Neural progenitor cell (in vitro differentiated cells): Measurements from ENCODE around the gene MOG. TPM values are rescaled to one million over a fixed set of nuclear protein-coding genes. Genes with fewer than 3 reads are reported as not detected.

Source experiments
- DNase-seq: peaks from one replicate; pipeline ENCODE4 v3.0.0-alpha.2; 2016; ENCODE audit warnings: low spot score
- H2AFZ ChIP-seq: fragments of 200-600 bp; sonication (generic); replicated peaks from 2 replicates; pipeline ENCODE4 v1.6.1; 2016; ENCODE audit warnings: antibody characterized with exemption
- H3F3A ChIP-seq: fragments of 200-600 bp; sonication (generic); 2 replicates; pipeline ENCODE4 v1.6.1; 2016; ENCODE audit warnings: antibody characterized with exemption, low read depth
- H3K27ac ChIP-seq: fragments of 200-600 bp; sonication (generic); 2 replicates; pipeline ENCODE4 v1.5.1; 2016; ENCODE audit warnings: mild to moderate bottlenecking
- H3K27me3 ChIP-seq: fragments of 200-600 bp; sonication (generic); 2 replicates; pipeline ENCODE4 v1.6.1; 2016; ENCODE audit warnings: mild to moderate bottlenecking, moderate library complexity
- H3K36me3 ChIP-seq: fragments of 200-600 bp; sonication (generic); 2 replicates; pipeline ENCODE4 v1.5.1; 2016
- H3K4me1 ChIP-seq: fragments of 200-600 bp; sonication (generic); 2 replicates; pipeline ENCODE4 v1.6.1; 2016; ENCODE audit warnings: mixed run types
- H3K4me2 ChIP-seq: fragments of 200-600 bp; sonication (generic); 2 replicates; pipeline ENCODE4 v1.6.1; 2016
- H3K4me3 ChIP-seq: fragments of 200-600 bp; sonication (generic); 2 replicates; pipeline ENCODE4 v1.5.1; 2016
- H3K79me2 ChIP-seq: fragments of 200-600 bp; sonication (generic); 2 replicates; pipeline ENCODE4 v1.6.1; 2016; ENCODE audit warnings: low read depth
- H3K9ac ChIP-seq: fragments of 200-600 bp; sonication (generic); 2 replicates; pipeline ENCODE4 v1.6.1; 2016
- H3K9me3 ChIP-seq: fragments of 200-600 bp; sonication (generic); 2 replicates; pipeline ENCODE4 v1.5.1; 2016; ENCODE audit warnings: low read depth
- H4K20me1 ChIP-seq: fragments of 200-600 bp; sonication (generic); 2 replicates; pipeline ENCODE4 v1.6.1; 2016; ENCODE audit warnings: low read depth
- H3K27ac Mint-ChIP-seq: 3 replicates; pipeline ENCODE4 v1.8.0; 2021; ENCODE audit warnings: mixed read lengths
- H3K27me3 Mint-ChIP-seq: 2 replicates; pipeline ENCODE4 v1.8.0; 2022; ENCODE audit warnings: low read depth, mild to moderate bottlenecking, inconsistent platforms, moderate library complexity, mixed read lengths; ENCODE audit not compliant: insufficient read depth
- H3K36me3 Mint-ChIP-seq: 3 replicates; pipeline ENCODE4 v1.8.0; 2021; ENCODE audit warnings: mixed read lengths
- H3K4me1 Mint-ChIP-seq: 3 replicates; pipeline ENCODE4 v1.8.0; 2021; ENCODE audit warnings: mixed read lengths
- H3K4me3 Mint-ChIP-seq: 3 replicates; pipeline ENCODE4 v1.8.0; 2021; ENCODE audit warnings: mild to moderate bottlenecking, moderate library complexity, mixed read lengths
- H3K9me3 Mint-ChIP-seq: 3 replicates; pipeline ENCODE4 v1.8.0; 2020; ENCODE audit warnings: mixed read lengths
- CTCF ChIP-seq: fragments of 200-600 bp; sonication (generic); IDR thresholded peaks from 2 replicates; pipeline ENCODE4 v1.5.1; 2017; ENCODE audit warnings: antibody characterized with exemption, mild to moderate bottlenecking
- EZH2 ChIP-seq: fragments of 200-600 bp; sonication (generic); IDR thresholded peaks from 2 replicates; pipeline ENCODE4 v1.6.1; 2017; ENCODE audit warnings: antibody characterized with exemption, mild to moderate bottlenecking, moderate library complexity
- EZH2phosphoT487 ChIP-seq: fragments of 200-600 bp; sonication (generic); IDR thresholded peaks from 2 replicates; pipeline ENCODE4 v1.6.1; 2017; ENCODE audit warnings: antibody characterized with exemption
- total RNA-seq: library from RNA; depleted of rRNA; stranded (reverse); fragments of >200 nt; gene quantifications from 2 replicates; pipeline ENCODE4 v1.2.3, GENCODE V29; 2015; ENCODE audit warnings: low replicate concordance

The MOG gene
- total RNA-seq, 1 donor from 2014 or later, result not detected

GRCh38 chr6:29665942-29666825 lies 9.3 kb downstream of the MOG start:
- H3K27ac Mint-ChIP-seq, result no peak overlapping the region
- Histone ChIP-seq H3K4me2 (peak overlapping the region; percentile 62), H3K9me3 (no peaks in the 10 kb centered on the region), H3K9ac (no peak overlapping the region), H3F3A (peaks cover 43% of the 10 kb centered on the region), H4K20me1 (no peaks in the 10 kb centered on the region), H3K79me2 (no peaks in the 10 kb centered on the region), H3K4me1 (peaks cover 44% of the 10 kb centered on the region), H2AFZ (peak overlapping the region; percentile 45), H3K27me3 (no peaks in the 10 kb centered on the region), H3K36me3 (no peaks in the 10 kb centered on the region), H3K4me3 (peak overlapping the region; percentile 10), H3K27ac (peak overlapping the region; percentile 75)
- TF ChIP-seq EZH2phosphoT487 (no peak), EZH2 (no peak), CTCF (no peak)
- no peak for DNase-seq
- H3K9me3 Mint-ChIP-seq, result peaks cover 2% of the 10 kb centered on the region
- H3K4me3 Mint-ChIP-seq, result no peak overlapping the region
- H3K4me1 Mint-ChIP-seq, result peaks cover 9% of the 10 kb centered on the region
- H3K36me3 Mint-ChIP-seq, result no peaks in the 10 kb centered on the region
- H3K27me3 Mint-ChIP-seq, result peaks cover 8% of the 10 kb centered on the region

- no peaks in the 10 kb centered on the region for H3K36me3 ChIP-seq
- H3K4me2 ChIP-seq, result peak overlapping the region; percentile 62
- Mint-ChIP-seq H3K9me3 (no peaks in the 10 kb centered on the region), H3K27me3 (peaks cover 9% of the 10 kb centered on the region), H3K4me1 (peaks cover 7% of the 10 kb centered on the region), H3K36me3 (no peaks in the 10 kb centered on the region), H3K4me3 (no peak overlapping the region), H3K27ac (no peak overlapping the region)
- H3F3A ChIP-seq, result peaks cover 43% of the 10 kb centered on the region
- no peaks in the 10 kb centered on the region for H3K9me3 ChIP-seq
- peaks cover 41% of the 10 kb centered on the region for H3K4me1 ChIP-seq
- no peak overlapping the region for H3K9ac ChIP-seq
- peak overlapping the region; percentile 45 for H2AFZ ChIP-seq
- H3K4me3 ChIP-seq, result peak overlapping the region; percentile 10
- TF ChIP-seq EZH2 (no peak), CTCF (no peak), EZH2phosphoT487 (no peak)
- peak overlapping the region; percentile 75 for H3K27ac ChIP-seq
- DNase-seq, result peak; percentile 13
- no peaks in the 10 kb centered on the region for H3K79me2 ChIP-seq
- no peaks in the 10 kb centered on the region for H4K20me1 ChIP-seq
- H3K27me3 ChIP-seq, result no peaks in the 10 kb centered on the region
These were observed 9.9 kb downstream of the MOG start for GRCh38 chr6:29666826-29667130.

GRCh38 chr6:29667158-29667557 lies 10.3 kb downstream of the MOG start:
- H3K27ac Mint-ChIP-seq, result no peak overlapping the region
- no peaks in the 10 kb centered on the region for H3K36me3 Mint-ChIP-seq
- Histone ChIP-seq H3K4me1 (peaks cover 41% of the 10 kb centered on the region), H3K27ac (peak overlapping the region; percentile 75), H4K20me1 (no peaks in the 10 kb centered on the region), H3K4me3 (peak overlapping the region; percentile 10), H3K9ac (no peak overlapping the region), H3K9me3 (no peaks in the 10 kb centered on the region), H3K4me2 (peak overlapping the region; percentile 62), H3K79me2 (no peaks in the 10 kb centered on the region), H3K36me3 (no peaks in the 10 kb centered on the region), H2AFZ (peak overlapping the region; percentile 45), H3F3A (peaks cover 41% of the 10 kb centered on the region), H3K27me3 (no peaks in the 10 kb centered on the region)
- H3K27me3 Mint-ChIP-seq, result peaks cover 9% of the 10 kb centered on the region
- H3K9me3 Mint-ChIP-seq, result no peaks in the 10 kb centered on the region
- no peak for TF ChIP-seq EZH2phosphoT487
- TF ChIP-seq CTCF, result no peak
- no peak for TF ChIP-seq EZH2
- DNase-seq, result peak; percentile 81
- no peak overlapping the region for H3K4me3 Mint-ChIP-seq
- H3K4me1 Mint-ChIP-seq, result peaks cover 7% of the 10 kb centered on the region
